Thyroid gland (tissue), 4 donors: Measurements from ENCODE around the gene IQSEC1.

Experiments
- POLR2A ChIP-seq, 2 donors: fragments of 450-650 bp; IDR thresholded peaks; one replicate each; pipeline ENCODE4 v1.6.1; 2017; ENCODE audit warnings: antibody characterized with exemption in 2 of 2, mild to moderate bottlenecking in 2 of 2, moderate library complexity in 1 of 2
- TF ChIP-seq, protein P1 (sequence below), 6 experiments: fragments of 200-600 bp in 3 of 6; fragments of 450-650 bp in 3 of 6; sonication (generic) in 3 of 6; IDR thresholded peaks; one replicate each; pipeline ENCODE4 v1.5.1; 2016 to 2019; ENCODE audit warnings: antibody characterized with exemption in 6 of 6, mild to moderate bottlenecking in 2 of 6, inconsistent platforms in 1 of 6, moderate library complexity in 1 of 6

DNA sequence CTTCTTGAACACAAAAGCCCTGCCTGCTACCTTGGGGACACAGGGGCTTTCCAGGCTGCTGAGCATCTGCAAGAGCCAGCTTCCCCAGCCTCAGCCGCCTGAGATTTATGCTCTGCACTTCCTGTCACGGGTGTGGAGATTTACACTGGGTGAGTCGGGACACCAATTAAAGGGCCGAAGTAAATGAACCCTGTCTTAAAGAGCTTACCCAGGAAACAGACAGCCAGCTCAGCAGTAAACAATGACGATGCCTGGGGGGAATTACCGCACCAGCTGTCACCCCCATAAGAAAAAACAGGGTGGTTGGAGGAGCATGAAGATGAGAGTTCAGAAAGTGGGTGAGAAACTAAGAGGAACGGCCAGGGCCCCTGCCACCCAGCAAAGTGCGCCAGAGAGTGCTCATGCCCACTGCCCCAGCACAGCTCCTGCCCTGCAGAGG is 37.5 kb upstream of the IQSEC1 start:
- no peak for TF ChIP-seq POLR2A (IDR thresholded peaks at IDR 0.05)
- TF ChIP-seq, protein P1, sequence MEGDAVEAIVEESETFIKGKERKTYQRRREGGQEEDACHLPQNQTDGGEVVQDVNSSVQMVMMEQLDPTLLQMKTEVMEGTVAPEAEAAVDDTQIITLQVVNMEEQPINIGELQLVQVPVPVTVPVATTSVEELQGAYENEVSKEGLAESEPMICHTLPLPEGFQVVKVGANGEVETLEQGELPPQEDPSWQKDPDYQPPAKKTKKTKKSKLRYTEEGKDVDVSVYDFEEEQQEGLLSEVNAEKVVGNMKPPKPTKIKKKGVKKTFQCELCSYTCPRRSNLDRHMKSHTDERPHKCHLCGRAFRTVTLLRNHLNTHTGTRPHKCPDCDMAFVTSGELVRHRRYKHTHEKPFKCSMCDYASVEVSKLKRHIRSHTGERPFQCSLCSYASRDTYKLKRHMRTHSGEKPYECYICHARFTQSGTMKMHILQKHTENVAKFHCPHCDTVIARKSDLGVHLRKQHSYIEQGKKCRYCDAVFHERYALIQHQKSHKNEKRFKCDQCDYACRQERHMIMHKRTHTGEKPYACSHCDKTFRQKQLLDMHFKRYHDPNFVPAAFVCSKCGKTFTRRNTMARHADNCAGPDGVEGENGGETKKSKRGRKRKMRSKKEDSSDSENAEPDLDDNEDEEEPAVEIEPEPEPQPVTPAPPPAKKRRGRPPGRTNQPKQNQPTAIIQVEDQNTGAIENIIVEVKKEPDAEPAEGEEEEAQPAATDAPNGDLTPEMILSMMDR (IDR thresholded peaks at IDR 0.05), result no peak
